Spleen (tissue), 11 donors: Measurements from ENCODE around the gene LASP1. TPM values are rescaled to one million over a fixed set of nuclear protein-coding genes. Genes with fewer than 3 reads are reported as not detected.
A peak's percentile ranks its signal among the peaks of the same experiment; 100 is the strongest.

Source experiments
- DNase-seq: peaks from one replicate; pipeline ENCODE4 v3.0.0-alpha.2; 2020
- H3K27ac ChIP-seq, 8 donors: fragments of 200-600 bp; sonication (generic) in 7 of 8; 1 replicate in 4 of 8; 2 replicates in 4 of 8; pipeline versions ENCODE4 v1.5.0 to v1.8.0; 2016 to 2021; ENCODE audit warnings: inconsistent platforms in 4 of 8, mild to moderate bottlenecking in 4 of 8, moderate library complexity in 1 of 8
- H3K27me3 ChIP-seq, 7 donors: fragments of 200-600 bp; sonication (generic) in 6 of 7; replicated peaks in 1 of 7; 1 replicate in 4 of 7; 2 replicates in 3 of 7; pipeline versions ENCODE4 v1.5.0 to v1.8.0; 2016 to 2021; ENCODE audit warnings: inconsistent platforms in 3 of 7, mild to moderate bottlenecking in 1 of 7
- H3K36me3 ChIP-seq, 6 donors: fragments of 200-600 bp; sonication (generic) in 5 of 6; 1 replicate in 4 of 6; 2 replicates in 2 of 6; pipeline versions ENCODE4 v1.5.0 to v1.8.0; 2016 to 2021; ENCODE audit warnings: inconsistent platforms in 2 of 6
- H3K4me1 ChIP-seq, 6 donors: fragments of 200-600 bp; sonication (generic) in 5 of 6; 1 replicate in 3 of 6; 2 replicates in 3 of 6; pipeline versions ENCODE4 v1.5.0 to v1.8.0; 2016 to 2021; ENCODE audit warnings: inconsistent platforms in 3 of 6
- H3K4me3 ChIP-seq, 8 donors: fragments of 200-600 bp; sonication (generic) in 7 of 8; 1 replicate in 4 of 8; 2 replicates in 4 of 8; pipeline versions ENCODE4 v1.5.0 to v1.8.0; 2016 to 2021; ENCODE audit warnings: inconsistent platforms in 4 of 8, mild to moderate bottlenecking in 4 of 8, moderate library complexity in 2 of 8
- H3K9me3 ChIP-seq, 8 donors: fragments of 200-600 bp; sonication (generic) in 7 of 8; 1 replicate in 4 of 8; 2 replicates in 4 of 8; pipeline versions ENCODE4 v1.5.0 to v1.8.0; 2016 to 2021; ENCODE audit warnings: inconsistent platforms in 4 of 8
- CTCF ChIP-seq, 11 experiments: fragments of 200-600 bp in 7 of 11; fragments of 450-650 bp in 4 of 11; sonication (generic) in 4 of 11; IDR thresholded peaks in 8 of 11; conservative IDR thresholded peaks in 3 of 11; 1 replicate in 7 of 11; 2 replicates in 4 of 11; pipeline versions ENCODE4 v1.4.0 to v1.8.0; 2016 to 2021; ENCODE audit warnings: antibody characterized with exemption in 11 of 11, inconsistent platforms in 4 of 11, mild to moderate bottlenecking in 1 of 11
- POLR2A ChIP-seq, 3 donors: fragments of 450-650 bp; IDR thresholded peaks; one replicate each; pipeline ENCODE4 v1.5.1; 2017; ENCODE audit warnings: antibody characterized with exemption in 3 of 3, mild to moderate bottlenecking in 1 of 3
- POLR2AphosphoS5 ChIP-seq, 3 donors: sonication (generic); formaldehyde crosslinking; IDR thresholded peaks; one replicate each; pipeline ENCODE4 v1.5.1; 2017; ENCODE audit warnings: antibody characterized with exemption in 3 of 3
- WGBS, 5 donors: extraction: QIAGEN DNeasy Blood & Tissue Kit in 3 of 5; methylation state at CpG; one replicate each; pipeline versions ENCODE4 v1.1.5 to v1.1.7; 2013 to 2018; 5-methylcytosine and 5-hydroxymethylcytosine counted together
- intact Hi-C: fragments of 100-400 bp; cut with DNase I; formaldehyde crosslinking; loops from one replicate; pipeline ENCODE4 v1.15.0; 2023; ENCODE audit warnings: low total_unique reads
- polyA plus RNA-seq, 3 donors: library from polyadenylated mRNA; stranded (reverse); fragments of 200-250 nt; gene quantifications; one replicate each; pipeline ENCODE4 v1.2.1, GENCODE V29; 2013
- total RNA-seq, 7 donors: library from RNA; depleted of rRNA in 3 of 7; stranded (reverse); fragments of >200 nt in 3 of 7; fragmentation: NEBNext Ultra II Directional in 4 of 7; extraction: Animal tissue kit (Norgen Biotek cat#: 25700) in 4 of 7; gene quantifications; one replicate each; pipeline versions ENCODE4 v1.1.0 to v1.2.1, GENCODE V29; 2016 to 2021
- donor health status: healthy with polysubstance abuse.
- donor health status: DM: no; HTN: no; CAD: no; lungs with moderate emphysema.
- donor health status: DM: no; HTN: no; CAD: no.
- donor health status: Bipolar disorder and iron deficiency.
- donor health status: healthy.
- donor health status: DM: no; HTN: no; CAD: no.
- donor health status: DM: yes; HTN: yes; CAD: no.

Gene LASP1
- total and polyA plus RNA-seq, 10 donors: 38.8 to 196 (median 143) TPM

GRCh38 chr17:38939987-38940386 lies 70.1 kb downstream of the LASP1 start:
- no peak overlapping the region for H3K27ac ChIP-seq
- intact Hi-C loops: no loop called here
- DNase-seq: no peak
- no peaks in the 10 kb centered on the region for H3K36me3 ChIP-seq
- peaks cover 0 to 15% (median 0%) of the 10 kb centered on the region in 6 donors for H3K4me1 ChIP-seq
- H3K4me3 ChIP-seq: no peak overlapping the region
- no peaks in the 10 kb centered on the region for H3K9me3 ChIP-seq
- H3K27me3 ChIP-seq: peaks cover 0 to 8% (median 0%) of the 10 kb centered on the region in 7 donors
- TF ChIP-seq POLR2AphosphoS5 (IDR thresholded peaks at IDR 0.05) (no peak), POLR2A (IDR thresholded peaks at IDR 0.05) (no peak), CTCF (IDR thresholded peaks at IDR 0.05 in 8 of 11, conservative IDR thresholded peaks at IDR 0.05 in 3 of 11) (no peak)

GRCh38 chr17:38940404-38940803 lies 70.5 kb downstream of the LASP1 start:
- Histone ChIP-seq H3K27me3 (peaks cover 0 to 8% (median 0%) of the 10 kb centered on the region in 7 donors), H3K4me3 (no peak overlapping the region), H3K36me3 (no peaks in the 10 kb centered on the region), H3K27ac (no peak overlapping the region), H3K9me3 (no peaks in the 10 kb centered on the region), H3K4me1 (peaks cover 0 to 15% (median 0%) of the 10 kb centered on the region in 6 donors)
- 82 to 100% (median 93%) methylated on average over 1 of the region's 1 CpG for WGBS, 5 donors
- intact Hi-C loops: no loop called here
- TF ChIP-seq CTCF (IDR thresholded peaks at IDR 0.05 in 8 of 11, conservative IDR thresholded peaks at IDR 0.05 in 3 of 11) (no peak), POLR2AphosphoS5 (IDR thresholded peaks at IDR 0.05) (no peak), POLR2A (IDR thresholded peaks at IDR 0.05) (no peak)
- no peak for DNase-seq

- Histone ChIP-seq H3K4me3 (no peak overlapping the region), H3K4me1 (peaks cover 0 to 15% (median 0%) of the 10 kb centered on the region in 6 donors), H3K27ac (peak overlapping the region in 1 of 8 donors; percentile 22), H3K9me3 (no peaks in the 10 kb centered on the region), H3K36me3 (no peaks in the 10 kb centered on the region), H3K27me3 (peaks cover 0 to under 1% (median 0%) of the 10 kb centered on the region in 7 donors)
- WGBS, 5 donors: 47 to 69% (median 51%) methylated on average over 4 of the region's 4 CpGs
- no peak for DNase-seq
- TF ChIP-seq CTCF (IDR thresholded peaks at IDR 0.05 in 8 of 11, conservative IDR thresholded peaks at IDR 0.05 in 3 of 11): no peak
- no peak for TF ChIP-seq POLR2AphosphoS5 (IDR thresholded peaks at IDR 0.05)
- no peak for TF ChIP-seq POLR2A (IDR thresholded peaks at IDR 0.05)
- intact Hi-C loops: no loop called here
Observed at GRCh38 chr17:38942696-38943334, 73.0 kb downstream of the LASP1 start.

- peak overlapping the region in 1 of 8 donors; percentile 1 for H3K27ac ChIP-seq
- H3K27me3 ChIP-seq: no peaks in the 10 kb centered on the region
- no peaks in the 10 kb centered on the region for H3K36me3 ChIP-seq
- TF ChIP-seq POLR2A (IDR thresholded peaks at IDR 0.05): no peak
- H3K4me1 ChIP-seq: peaks cover 0 to 15% (median 0%) of the 10 kb centered on the region in 6 donors
- H3K9me3 ChIP-seq: no peaks in the 10 kb centered on the region
- intact Hi-C loops: no loop called here
- DNase-seq: no peak
- peak overlapping the region in 1 of 8 donors; percentile 5 for H3K4me3 ChIP-seq
- WGBS, 5 donors: 61 to 71% (median 64%) methylated on average over 8 of the region's 8 CpGs
Observed at GRCh38 chr17:38943607-38944006, 73.7 kb downstream of the LASP1 start.
